Measurements from ENCODE around the gene DDX5. TPM values are rescaled to one million over a fixed set of nuclear protein-coding genes. Genes with fewer than 3 reads are reported as not detected.
A peak's percentile ranks its signal among the peaks of the same experiment; 100 is the strongest.

DDX5 gene
- total and polyA plus RNA-seq, 2 experiments from 2014 or later: 241 to 643 TPM

DNA sequence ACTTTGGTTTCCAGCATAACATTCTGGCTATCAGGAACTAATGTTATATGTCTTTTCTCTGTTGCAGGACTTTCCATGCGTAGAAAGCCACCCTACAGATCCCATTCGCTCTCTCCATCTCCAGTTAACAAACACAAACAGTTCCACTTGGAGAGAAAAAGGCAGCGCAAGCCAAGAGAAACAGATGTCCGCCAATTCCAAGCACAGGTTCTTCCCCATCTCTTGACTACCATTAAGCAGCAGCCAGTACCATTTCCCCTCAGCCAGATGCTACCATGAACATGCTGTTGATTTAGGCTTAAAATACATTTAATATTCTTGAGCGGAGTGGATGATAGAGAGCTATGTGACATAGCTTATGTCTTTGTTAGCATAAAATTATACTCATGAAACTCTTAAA lies 23.1 kb upstream of the DDX5 start:
- no peak for DNase-seq
- TF ChIP-seq EZH2 (IDR thresholded peaks at IDR 0.05; ENCODE audit: insufficient read depth, poor library complexity, severe bottlenecking) (no peak), EZH2phosphoT487 (IDR thresholded peaks at IDR 0.05; ENCODE audit: insufficient read depth, low read depth) (no peak)
- Histone ChIP-seq H3K4me2 (ENCODE audit: unreplicated experiment) (no peak overlapping the region), H3K9ac (no peak overlapping the region), H3F3A (ENCODE audit: insufficient read depth) (peaks cover 92% of the 10 kb centered on the region), H2AFZ (no peak overlapping the region), H3K9me3 (ENCODE audit: low read depth) (no peaks in the 10 kb centered on the region), H3K36me3 (ENCODE audit: low read depth) (peaks cover 86% of the 10 kb centered on the region), H3K9me2 (ENCODE audit: insufficient read depth) (no peaks in the 10 kb centered on the region), H4K20me1 (ENCODE audit: insufficient read depth) (no peaks in the 10 kb centered on the region), H3K4me3 (no peak overlapping the region), H3K27me3 (replicated peaks; ENCODE audit: insufficient read depth) (no peaks in the 10 kb centered on the region), H3K79me2 (ENCODE audit: insufficient read depth) (no peaks in the 10 kb centered on the region), H3K4me1 (ENCODE audit: insufficient read depth) (no peaks in the 10 kb centered on the region), H3K27ac (0 out of 2 replicates have a peak overlapping the region, but pooled peaks have one; percentile 4)
- in situ Hi-C loops (cut with MboI): no loop called here
- WGBS, 2 experiments (ENCODE audit: low coverage in 1 of 2, low lambda C conversion rate in 2 of 2, missing lambda C conversion rate in 2 of 2): 94 to 98% methylated on average over 5 of the region's 5 CpGs

GRCh38 chr17:64527914-64528313 lies 21.8 kb upstream of the DDX5 start:
- peaks cover 5% of the 10 kb centered on the region; the same call in 1 of the 2 replicates for H3K79me2 ChIP-seq (ENCODE audit: insufficient read depth)
- no peak overlapping the region for H3K9ac ChIP-seq
- H3K9me2 ChIP-seq (ENCODE audit: insufficient read depth): no peaks in the 10 kb centered on the region
- no peak overlapping the region for H3K4me3 ChIP-seq
- no peaks in the 10 kb centered on the region for H3K27me3 ChIP-seq (replicated peaks; ENCODE audit: insufficient read depth)
- H3K36me3 ChIP-seq (ENCODE audit: low read depth): peaks cover 79% of the 10 kb centered on the region
- TF ChIP-seq EZH2phosphoT487 (IDR thresholded peaks at IDR 0.05; ENCODE audit: insufficient read depth, low read depth): no peak
- TF ChIP-seq EZH2 (IDR thresholded peaks at IDR 0.05; ENCODE audit: insufficient read depth, poor library complexity, severe bottlenecking): no peak
- H3K9me3 ChIP-seq (ENCODE audit: low read depth): no peaks in the 10 kb centered on the region
- WGBS, 2 experiments (ENCODE audit: low coverage in 1 of 2, low lambda C conversion rate in 2 of 2, missing lambda C conversion rate in 2 of 2): 84 to 90% methylated on average over 2 of the region's 2 CpGs
- in situ Hi-C loops (cut with MboI): no loop called here
- no peaks in the 10 kb centered on the region for H3K4me1 ChIP-seq (ENCODE audit: insufficient read depth)
- H3F3A ChIP-seq (ENCODE audit: insufficient read depth): peaks cover 90% of the 10 kb centered on the region
- no peak for DNase-seq
- H2AFZ ChIP-seq: no peak overlapping the region
- H3K27ac ChIP-seq: 0 out of 2 replicates have a peak overlapping the region, but pooled peaks have one; percentile 9
- H3K4me2 ChIP-seq (ENCODE audit: unreplicated experiment): no peak overlapping the region
- no peaks in the 10 kb centered on the region for H4K20me1 ChIP-seq (ENCODE audit: insufficient read depth)

DNA sequence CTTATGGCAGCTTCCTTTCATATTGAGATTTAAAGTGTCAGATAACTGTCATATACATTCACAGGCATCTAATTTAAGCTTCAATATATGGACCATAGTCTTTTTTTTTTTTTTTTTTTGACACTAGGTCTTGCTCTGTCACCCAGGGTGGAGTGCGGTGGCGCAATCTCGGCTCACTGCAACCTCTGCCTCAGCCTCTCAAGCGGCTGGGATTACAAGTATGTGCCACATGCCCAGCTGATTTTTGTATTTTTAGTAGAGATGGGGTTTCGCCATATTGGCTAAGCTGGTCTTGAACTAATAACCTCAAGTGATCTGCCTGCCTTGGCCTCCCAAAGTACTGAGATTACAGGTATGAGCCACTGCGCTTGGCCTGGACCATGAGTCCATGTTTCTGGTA lies 14.3 kb upstream of the DDX5 start:
- H3K27ac ChIP-seq: no peak overlapping the region
- no peak overlapping the region for H3K4me2 ChIP-seq (ENCODE audit: unreplicated experiment)
- no peaks in the 10 kb centered on the region for H4K20me1 ChIP-seq (ENCODE audit: insufficient read depth)
- 93 to 99% methylated on average over 6 of the region's 6 CpGs for WGBS, 2 experiments (ENCODE audit: low coverage in 1 of 2, low lambda C conversion rate in 2 of 2, missing lambda C conversion rate in 2 of 2)
- peaks cover 65% of the 10 kb centered on the region for H3K36me3 ChIP-seq (ENCODE audit: low read depth)
- H3K9me2 ChIP-seq (ENCODE audit: insufficient read depth): no peaks in the 10 kb centered on the region
- no peak overlapping the region for H2AFZ ChIP-seq
- no peaks in the 10 kb centered on the region for H3K27me3 ChIP-seq (replicated peaks; ENCODE audit: insufficient read depth)
- H3K9me3 ChIP-seq (ENCODE audit: low read depth): no peaks in the 10 kb centered on the region
- H3K4me3 ChIP-seq: no peak overlapping the region
- H3F3A ChIP-seq (ENCODE audit: insufficient read depth): peaks cover 69% of the 10 kb centered on the region
- DNase-seq: no peak
- H3K79me2 ChIP-seq (ENCODE audit: insufficient read depth): peaks cover 47% of the 10 kb centered on the region
- in situ Hi-C loops (cut with MboI): no loop called here
- H3K9ac ChIP-seq: no peak overlapping the region
- TF ChIP-seq EZH2phosphoT487 (IDR thresholded peaks at IDR 0.05; ENCODE audit: insufficient read depth, low read depth) (no peak), EZH2 (IDR thresholded peaks at IDR 0.05; ENCODE audit: insufficient read depth, poor library complexity, severe bottlenecking) (no peak)
- no peaks in the 10 kb centered on the region for H3K4me1 ChIP-seq (ENCODE audit: insufficient read depth)

DNA sequence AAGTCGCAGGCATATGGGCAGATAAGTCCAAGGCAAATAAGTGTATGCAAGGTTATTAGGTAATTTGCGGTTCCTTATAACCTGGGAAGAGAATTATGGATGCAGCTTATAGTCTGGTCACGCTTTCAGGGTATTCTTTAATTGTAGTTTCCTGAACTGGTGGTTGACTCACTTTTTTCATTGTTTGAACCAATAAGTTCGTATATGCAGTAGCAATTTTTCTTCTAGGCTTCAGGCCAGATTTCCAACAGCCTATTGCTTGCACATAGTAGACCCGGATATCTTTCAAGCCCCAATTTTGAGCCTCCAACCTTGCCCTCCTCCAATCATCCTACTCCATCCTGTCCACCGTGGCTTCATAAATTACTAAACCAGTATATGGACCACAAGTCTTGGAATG lies 13.5 kb upstream of the DDX5 start:
- H4K20me1 ChIP-seq (ENCODE audit: insufficient read depth): no peaks in the 10 kb centered on the region
- no peak overlapping the region for H2AFZ ChIP-seq
- H3K4me3 ChIP-seq: no peak overlapping the region
- peaks cover 63% of the 10 kb centered on the region for H3K36me3 ChIP-seq (ENCODE audit: low read depth)
- no peaks in the 10 kb centered on the region for H3K9me3 ChIP-seq (ENCODE audit: low read depth)
- 92% methylated on average over 6 of the region's 6 CpGs for WGBS, 2 experiments (ENCODE audit: low coverage in 1 of 2, low lambda C conversion rate in 2 of 2, missing lambda C conversion rate in 2 of 2)
- no peak overlapping the region for H3K27ac ChIP-seq
- H3K9me2 ChIP-seq (ENCODE audit: insufficient read depth): no peaks in the 10 kb centered on the region
- TF ChIP-seq EZH2 (IDR thresholded peaks at IDR 0.05; ENCODE audit: insufficient read depth, poor library complexity, severe bottlenecking) (no peak), EZH2phosphoT487 (IDR thresholded peaks at IDR 0.05; ENCODE audit: insufficient read depth, low read depth) (no peak)
- no peak overlapping the region for H3K4me2 ChIP-seq (ENCODE audit: unreplicated experiment)
- no peak for DNase-seq
- H3K4me1 ChIP-seq (ENCODE audit: insufficient read depth): no peaks in the 10 kb centered on the region
- peaks cover 53% of the 10 kb centered on the region for H3K79me2 ChIP-seq (ENCODE audit: insufficient read depth)
- in situ Hi-C loops (cut with MboI): no loop called here
- H3K9ac ChIP-seq: no peak overlapping the region
- no peaks in the 10 kb centered on the region for H3K27me3 ChIP-seq (replicated peaks; ENCODE audit: insufficient read depth)
- peaks cover 71% of the 10 kb centered on the region for H3F3A ChIP-seq (ENCODE audit: insufficient read depth)

DNA sequence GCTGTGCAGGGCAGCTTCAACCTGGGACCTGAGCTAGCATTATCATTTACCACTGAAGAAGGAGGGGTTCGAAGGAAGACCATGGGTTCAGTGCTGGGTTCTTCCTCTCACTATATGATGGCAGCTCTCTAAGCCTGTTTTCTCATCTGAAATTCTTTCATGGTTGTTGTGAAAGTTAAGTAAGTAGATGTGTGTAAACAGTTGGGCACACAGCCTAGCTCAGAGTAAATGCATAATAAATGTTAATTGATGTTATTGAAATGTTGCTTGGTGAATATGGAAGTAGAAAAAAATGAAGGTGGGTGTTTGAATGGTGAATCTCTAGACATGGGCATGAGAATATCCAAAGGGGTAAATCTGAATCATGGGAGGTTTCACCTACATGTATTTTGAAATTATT lies 9.7 kb upstream of the DDX5 start:
- Histone ChIP-seq H4K20me1 (ENCODE audit: insufficient read depth) (no peaks in the 10 kb centered on the region), H3F3A (ENCODE audit: insufficient read depth) (peaks cover 51% of the 10 kb centered on the region), H2AFZ (no peak overlapping the region), H3K27me3 (replicated peaks; ENCODE audit: insufficient read depth) (no peaks in the 10 kb centered on the region), H3K9me2 (ENCODE audit: insufficient read depth) (no peaks in the 10 kb centered on the region), H3K79me2 (ENCODE audit: insufficient read depth) (peaks cover 72% of the 10 kb centered on the region), H3K4me2 (ENCODE audit: unreplicated experiment) (no peak overlapping the region), H3K9ac (no peak overlapping the region), H3K4me3 (no peak overlapping the region), H3K4me1 (ENCODE audit: insufficient read depth) (no peaks in the 10 kb centered on the region), H3K9me3 (ENCODE audit: low read depth) (no peaks in the 10 kb centered on the region), H3K27ac (no peak overlapping the region), H3K36me3 (ENCODE audit: low read depth) (peaks cover 64% of the 10 kb centered on the region)
- 94 to 100% methylated on average over 1 of the region's 1 CpG for WGBS, 2 experiments (ENCODE audit: low coverage in 1 of 2, low lambda C conversion rate in 2 of 2, missing lambda C conversion rate in 2 of 2)
- DNase-seq: no peak
- in situ Hi-C loops (cut with MboI): no loop called here
- TF ChIP-seq EZH2phosphoT487 (IDR thresholded peaks at IDR 0.05; ENCODE audit: insufficient read depth, low read depth) (no peak), EZH2 (IDR thresholded peaks at IDR 0.05; ENCODE audit: insufficient read depth, poor library complexity, severe bottlenecking) (no peak)

All from GM23248 (cell line).